Activated B cell treated with CpG ODN at 0.5 μM for 24 hours (primary cell): Measurements from ENCODE around the gene ZC3H6. TPM values are rescaled to one million over a fixed set of nuclear protein-coding genes. Genes with fewer than 3 reads are reported as not detected.
"Not testable (repeated sequence)": the region's sequence is repeated elsewhere in the genome, so short reads cannot be mapped to it uniquely, and the experiment has no call there.

Experiments
- ATAC-seq: fragments of 200-7000 bp; cut with Tn5 transposase; one replicate; pipeline ENCODE4 v1.10.0; 2021; ENCODE audit warnings: low read depth, mild to moderate bottlenecking, moderate library complexity
- CTCF ChIA-PET: fragments of 350-600 bp; sonication (Branson Sonifier 250); formaldehyde crosslinking; loops from one replicate; lab custom pipeline; 2021; ENCODE audit warnings: antibody characterized with exemption; lab: Charles Lee
- POLR2A ChIA-PET: fragments of 350-600 bp; sonication (Branson Sonifier 250); formaldehyde crosslinking; loops from one replicate; lab custom pipeline; 2021; ENCODE audit warnings: antibody characterized with exemption; lab: Charles Lee
- DNase-seq: peaks from one replicate; pipeline ENCODE4 v3.0.0; 2022
- H3K27ac Mint-ChIP-seq: one replicate; pipeline ENCODE4 v1.8.0; 2020; ENCODE audit warnings: mixed read lengths
- H3K27me3 Mint-ChIP-seq: one replicate; pipeline ENCODE4 v1.8.0; 2021; ENCODE audit warnings: mixed read lengths
- H3K36me3 Mint-ChIP-seq: one replicate; pipeline ENCODE4 v1.8.0; 2021; ENCODE audit warnings: low read depth, mixed read lengths
- H3K4me1 Mint-ChIP-seq: one replicate; pipeline ENCODE4 v1.8.0; 2021; ENCODE audit warnings: mixed read lengths
- H3K4me3 Mint-ChIP-seq: one replicate; pipeline ENCODE4 v1.8.0; 2020; ENCODE audit warnings: mild to moderate bottlenecking, mixed read lengths
- H3K9me3 Mint-ChIP-seq: one replicate; pipeline ENCODE4 v1.8.0; 2020; ENCODE audit warnings: mixed read lengths
- intact Hi-C: fragments of 100-400 bp; cut with micrococcal nuclease; formaldehyde crosslinking; loops from one replicate; pipeline ENCODE4 v1.15.1; 2024
- total RNA-seq: library from RNA; stranded (reverse); gene quantifications from 2 replicates; pipeline ENCODE4 v1.2.3, GENCODE V29; 2022
- TF ChIP-seq, protein P1 (sequence below): fragments of 200-600 bp; IDR thresholded peaks from one replicate; pipeline ENCODE4 v1.8.0; 2022; ENCODE audit warnings: antibody characterized with exemption, mild to moderate bottlenecking

Gene ZC3H6
- total RNA-seq, 1 donor from 2014 or later = 7.3 TPM

- intact Hi-C loops = loop anchor here (1.0 to 10.0 kb wide), 8 partner anchors 17 to 1601 kb away; partner anchors contain the start of genes BUB1, CHCHD5, POLR1B and SLC20A1
- peak overlapping the region; percentile 95 for H3K4me3 Mint-ChIP-seq
- no peaks in the 10 kb centered on the region for H3K27me3 Mint-ChIP-seq
- ATAC-seq (peak; percentile 65), DNase-seq (peak; percentile 82)
- H3K4me1 Mint-ChIP-seq = peaks cover 17% of the 10 kb centered on the region
- H3K36me3 Mint-ChIP-seq = peaks cover 3% of the 10 kb centered on the region
- TF ChIP-seq, protein P1, sequence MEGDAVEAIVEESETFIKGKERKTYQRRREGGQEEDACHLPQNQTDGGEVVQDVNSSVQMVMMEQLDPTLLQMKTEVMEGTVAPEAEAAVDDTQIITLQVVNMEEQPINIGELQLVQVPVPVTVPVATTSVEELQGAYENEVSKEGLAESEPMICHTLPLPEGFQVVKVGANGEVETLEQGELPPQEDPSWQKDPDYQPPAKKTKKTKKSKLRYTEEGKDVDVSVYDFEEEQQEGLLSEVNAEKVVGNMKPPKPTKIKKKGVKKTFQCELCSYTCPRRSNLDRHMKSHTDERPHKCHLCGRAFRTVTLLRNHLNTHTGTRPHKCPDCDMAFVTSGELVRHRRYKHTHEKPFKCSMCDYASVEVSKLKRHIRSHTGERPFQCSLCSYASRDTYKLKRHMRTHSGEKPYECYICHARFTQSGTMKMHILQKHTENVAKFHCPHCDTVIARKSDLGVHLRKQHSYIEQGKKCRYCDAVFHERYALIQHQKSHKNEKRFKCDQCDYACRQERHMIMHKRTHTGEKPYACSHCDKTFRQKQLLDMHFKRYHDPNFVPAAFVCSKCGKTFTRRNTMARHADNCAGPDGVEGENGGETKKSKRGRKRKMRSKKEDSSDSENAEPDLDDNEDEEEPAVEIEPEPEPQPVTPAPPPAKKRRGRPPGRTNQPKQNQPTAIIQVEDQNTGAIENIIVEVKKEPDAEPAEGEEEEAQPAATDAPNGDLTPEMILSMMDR = no peak
- H3K27ac Mint-ChIP-seq = peak overlapping the region; percentile 99
- no peaks in the 10 kb centered on the region for H3K9me3 Mint-ChIP-seq
- POLR2A ChIA-PET = interaction anchor here (1.1 kb wide), 1 partner anchor 25 kb away, joined by 4 read pairs; no protein-coding TSS in a partner anchor
- CTCF ChIA-PET = no interaction called here
These were observed 733 bp downstream of the ZC3H6 start for GRCh38 chr2:112275887-112276773.

GRCh38 chr2:112276954-112277353 lies 1.6 kb downstream of the ZC3H6 start:
- H3K4me3 Mint-ChIP-seq = no peak overlapping the region
- CTCF ChIA-PET = interaction anchor here (1.3 kb wide), 1 partner anchor 22 kb away, joined by 3 read pairs; the partner anchor contains the start of gene ZC3H8
- ATAC-seq = no peak
- peaks cover 3% of the 10 kb centered on the region for H3K36me3 Mint-ChIP-seq
- H3K4me1 Mint-ChIP-seq = peaks cover 17% of the 10 kb centered on the region
- H3K9me3 Mint-ChIP-seq = no peaks in the 10 kb centered on the region
- TF ChIP-seq, protein P1 = no peak
- no peak for DNase-seq
- intact Hi-C loops = loop anchor here (5.0 to 10.0 kb wide), 3 partner anchors 305 to 1602 kb away; partner anchors contain the start of genes BUB1, CHCHD5 and SLC20A1
- peak overlapping the region; percentile 77 for H3K27ac Mint-ChIP-seq
- H3K27me3 Mint-ChIP-seq = no peaks in the 10 kb centered on the region
- POLR2A ChIA-PET = interaction anchor here (0.7 to 1.1 kb wide), 4 partner anchors 22 to 449 kb away, joined by 3 to 6 read pairs (median 4); partner anchors contain the start of gene ZC3H8

GRCh38 chr2:112277596-112278220 lies 2.3 kb downstream of the ZC3H6 start:
- ChIA-PET CTCF (interaction anchor here (1.3 kb wide), 1 partner anchor 23 kb away, joined by 3 read pairs; the partner anchor contains the start of gene ZC3H8), POLR2A (interaction anchor here (0.7 to 1.1 kb wide), 4 partner anchors 23 to 449 kb away, joined by 3 to 6 read pairs (median 4); partner anchors contain the start of gene ZC3H8)
- Mint-ChIP-seq H3K36me3 (peaks cover 3% of the 10 kb centered on the region), H3K27me3 (no peaks in the 10 kb centered on the region), H3K9me3 (no peaks in the 10 kb centered on the region), H3K4me1 (peaks cover 17% of the 10 kb centered on the region), H3K4me3 (no peak overlapping the region), H3K27ac (peak overlapping the region; percentile 41)
- DNase-seq (no peak), ATAC-seq (no peak)
- TF ChIP-seq, protein P1 = no peak
- intact Hi-C loops = loop anchor here (5.0 to 10.0 kb wide), 3 partner anchors 305 to 1603 kb away; partner anchors contain the start of genes BUB1, CHCHD5 and SLC20A1

DNA sequence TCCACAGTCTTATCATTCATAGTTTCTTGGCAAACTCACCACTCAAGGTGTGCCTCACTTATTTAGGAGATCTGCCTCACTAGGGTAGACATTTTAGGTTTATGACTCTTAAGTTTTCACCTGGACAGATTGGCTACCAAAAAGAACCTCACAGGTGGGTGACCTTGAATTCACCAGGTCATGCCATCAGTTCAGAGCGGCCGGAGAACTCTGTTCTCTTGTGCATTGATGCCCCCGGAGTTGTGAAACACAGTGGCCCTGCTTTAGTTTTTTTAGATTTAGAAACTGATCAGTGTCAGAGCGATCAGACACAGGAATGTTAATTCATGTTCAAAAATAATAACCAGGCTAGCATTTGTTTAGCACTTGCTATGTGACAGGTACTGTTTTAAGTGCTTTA lies 6.7 kb downstream of the ZC3H6 start:
- H3K27me3 Mint-ChIP-seq, H3K4me3 Mint-ChIP-seq, H3K36me3 Mint-ChIP-seq, intact Hi-C loops, DNase-seq, ATAC-seq, H3K27ac Mint-ChIP-seq, H3K9me3 Mint-ChIP-seq, CTCF ChIA-PET: not testable (repeated sequence)
- POLR2A ChIA-PET = interaction anchor here (0.7 kb wide), 1 partner anchor 27 kb away, joined by 3 read pairs; the partner anchor contains the start of gene ZC3H8
- peaks cover 12% of the 10 kb centered on the region for H3K4me1 Mint-ChIP-seq

DNA sequence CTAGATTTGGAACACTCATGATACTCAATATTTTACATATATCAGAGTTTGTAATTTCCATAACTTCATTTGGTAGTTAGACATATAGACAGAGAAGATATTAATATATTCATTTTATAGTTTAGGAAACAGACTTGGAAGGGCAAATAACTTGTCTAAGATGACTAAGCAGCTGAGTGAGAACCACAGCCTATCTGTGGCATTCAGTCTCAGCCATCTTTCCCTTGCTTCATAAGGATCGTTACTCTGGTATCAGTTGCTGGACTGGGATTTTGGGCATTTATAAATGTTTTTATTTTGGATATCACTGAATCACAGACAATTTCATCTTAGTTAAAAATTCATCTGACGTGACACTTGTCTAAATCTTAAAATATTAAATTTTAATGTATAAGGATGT lies 8.1 kb downstream of the ZC3H6 start:
- H3K27me3 Mint-ChIP-seq, POLR2A ChIA-PET, H3K36me3 Mint-ChIP-seq, intact Hi-C loops, CTCF ChIA-PET, H3K4me3 Mint-ChIP-seq, H3K27ac Mint-ChIP-seq, DNase-seq, H3K9me3 Mint-ChIP-seq, ATAC-seq, H3K4me1 Mint-ChIP-seq: not testable (repeated sequence)
